Mesendoderm (in vitro differentiated cells): ENCODE measurements around the gene FARP1.

Experiments used
- DNase-seq: peaks from one replicate; pipeline ENCODE4 v3.0.0; 2013
- H2AK5ac ChIP-seq: 2 replicates; pipeline ENCODE4 v1.6.1; 2013; ENCODE audit warnings: low read length, inconsistent platforms
- H2BK120ac ChIP-seq: 2 replicates; pipeline ENCODE4 v1.6.1; 2013; ENCODE audit warnings: low read depth, mild to moderate bottlenecking, low read length, moderate library complexity, mixed read lengths
- H2BK15ac ChIP-seq: replicated peaks from 2 replicates; pipeline ENCODE4 v1.6.1; 2013; ENCODE audit warnings: low read depth, mild to moderate bottlenecking, moderate library complexity
- H2BK5ac ChIP-seq: 2 replicates; pipeline ENCODE4 v1.6.1; 2013; ENCODE audit warnings: low read length, inconsistent platforms
- H3K18ac ChIP-seq: 2 replicates; pipeline ENCODE4 v1.6.1; 2013; ENCODE audit warnings: mild to moderate bottlenecking, low read length, mixed read lengths
- H3K23ac ChIP-seq: one replicate; pipeline ENCODE4 v1.6.1; 2013; ENCODE audit warnings: low read length
- H3K27ac ChIP-seq: 2 replicates; pipeline ENCODE4 v1.5.1; 2013; ENCODE audit warnings: low read depth, mild to moderate bottlenecking, inconsistent platforms, low read length, moderate library complexity
- H3K27me3 ChIP-seq: 2 replicates; pipeline ENCODE4 v1.6.1; 2013; ENCODE audit warnings: low read length, control low read depth, mild to moderate bottlenecking, inconsistent platforms; ENCODE audit not compliant: insufficient read depth, poor library complexity
- H3K36me3 ChIP-seq: 2 replicates; pipeline ENCODE4 v1.6.1; 2013; ENCODE audit warnings: low read length, inconsistent platforms; ENCODE audit not compliant: control insufficient read depth, insufficient read depth
- H3K4ac ChIP-seq: one replicate; pipeline ENCODE4 v1.6.1; 2013; ENCODE audit warnings: low read depth, mild to moderate bottlenecking, low read length, moderate library complexity
- H3K4me1 ChIP-seq: 2 replicates; pipeline ENCODE4 v1.6.1; 2013; ENCODE audit warnings: low read depth, low read length, inconsistent platforms; ENCODE audit not compliant: control insufficient read depth
- H3K4me2 ChIP-seq: 2 replicates; pipeline ENCODE4 v1.6.1; 2013; ENCODE audit warnings: low read length
- H3K4me3 ChIP-seq: 2 replicates; pipeline ENCODE4 v1.5.1; 2013; ENCODE audit warnings: mild to moderate bottlenecking, low read length
- H3K56ac ChIP-seq: one replicate; pipeline ENCODE4 v1.6.1; 2013; ENCODE audit warnings: low read length
- H3K79me1 ChIP-seq: 2 replicates; pipeline ENCODE4 v1.6.1; 2013; ENCODE audit warnings: low read length, inconsistent platforms
- H3K79me2 ChIP-seq: 2 replicates; pipeline ENCODE4 v1.6.1; 2013; ENCODE audit warnings: mild to moderate bottlenecking, low read length; ENCODE audit not compliant: control insufficient read depth, insufficient read depth
- H3K9ac ChIP-seq: 2 replicates; pipeline ENCODE4 v1.6.1; 2013; ENCODE audit warnings: low read length, inconsistent platforms
- H4K5ac ChIP-seq: one replicate; pipeline ENCODE4 v1.6.1; 2013; ENCODE audit warnings: low read length
- H4K8ac ChIP-seq: one replicate; pipeline ENCODE4 v1.6.1; 2013; ENCODE audit warnings: low read depth, mild to moderate bottlenecking, control low read depth, low read length, moderate library complexity
- WGBS: extraction: QIAGEN DNeasy Blood & Tissue Kit; methylation state at CpG from one replicate; pipeline ENCODE4 v1.1.7; 2013; ENCODE audit warnings: low lambda C conversion rate, missing lambda C conversion rate; ENCODE audit not compliant: insufficient coverage; ENCODE audit errors: extremely low coverage; 5-methylcytosine and 5-hydroxymethylcytosine counted together

FARP1 gene

DNA sequence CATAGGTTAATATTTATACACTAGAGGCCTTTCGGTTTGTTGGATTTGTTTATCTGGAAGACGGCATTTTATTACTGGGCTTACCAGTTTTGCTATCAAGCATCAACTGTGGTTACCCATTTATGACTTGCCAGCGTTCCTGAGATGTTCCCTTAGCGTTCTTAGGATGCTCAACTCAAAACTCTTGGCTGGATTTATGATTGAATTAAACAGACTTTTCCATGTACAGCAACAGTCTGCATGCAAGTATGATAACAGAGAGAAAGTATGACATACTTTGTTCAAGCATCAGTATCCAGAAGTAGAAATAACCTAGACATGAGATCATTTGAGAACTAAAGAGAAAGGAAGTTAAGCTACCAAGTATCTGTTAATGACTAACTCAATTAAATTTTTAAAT, 64.1 kb downstream of the FARP1 start:
- WGBS = no CpG with 5 or more reads among the region's 4 CpGs
- no peak overlapping the region for H2BK15ac ChIP-seq

DNA sequence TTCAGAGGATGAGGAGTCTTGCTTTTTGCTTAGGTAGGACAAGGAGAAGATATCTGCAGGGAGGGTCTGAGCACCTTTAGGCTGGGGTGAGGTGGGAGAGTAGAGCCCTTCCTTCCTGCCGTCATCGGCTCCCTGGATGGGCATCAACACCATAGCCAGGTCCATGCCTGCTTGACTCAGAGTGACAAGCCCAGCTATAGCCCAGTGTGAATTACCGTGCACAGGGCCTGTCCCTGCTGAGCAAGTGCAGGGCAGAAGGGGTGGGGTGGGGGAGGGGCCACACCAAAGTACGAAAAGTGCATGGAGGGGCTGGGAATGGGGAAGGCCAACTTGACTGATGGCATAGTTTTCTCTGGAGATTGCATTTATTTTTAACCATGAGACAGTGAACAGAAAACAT, 64.5 kb downstream of the FARP1 start:
- no peaks in the 10 kb centered on the region for H3K27me3 ChIP-seq
- H2BK15ac ChIP-seq = no peak overlapping the region
- no CpG with 5 or more reads among the region's 4 CpGs for WGBS
- H2BK5ac ChIP-seq = no peak overlapping the region
- H3K9ac ChIP-seq = no peak overlapping the region
- H3K18ac ChIP-seq = no peak overlapping the region
- H3K4me1 ChIP-seq = no peaks in the 10 kb centered on the region
- no peak overlapping the region for H3K56ac ChIP-seq
- no peak overlapping the region for H4K8ac ChIP-seq
- no peak overlapping the region for H4K5ac ChIP-seq
- no peaks in the 10 kb centered on the region for H3K36me3 ChIP-seq
- H3K4ac ChIP-seq = no peak overlapping the region
- H3K79me2 ChIP-seq = peaks cover 28% of the 10 kb centered on the region
- DNase-seq = no peak
- H3K27ac ChIP-seq = no peak overlapping the region
- H2BK120ac ChIP-seq = no peak overlapping the region
- H3K4me2 ChIP-seq = no peak overlapping the region
- no peak overlapping the region for H3K23ac ChIP-seq
- no peak overlapping the region for H2AK5ac ChIP-seq
- no peak overlapping the region for H3K4me3 ChIP-seq
- H3K79me1 ChIP-seq = peaks cover 23% of the 10 kb centered on the region

More for the DNA sequence above, 64.1 kb downstream of the FARP1 start:
- no peak overlapping the region for H4K5ac ChIP-seq
- H3K79me1 ChIP-seq = peaks cover 23% of the 10 kb centered on the region
- H2BK5ac ChIP-seq = no peak overlapping the region
- no peak for DNase-seq
- no peak overlapping the region for H2BK120ac ChIP-seq
- no peak overlapping the region for H3K27ac ChIP-seq
- H3K4ac ChIP-seq = no peak overlapping the region
- H3K4me3 ChIP-seq = no peak overlapping the region
- no peak overlapping the region for H2AK5ac ChIP-seq
- H3K4me2 ChIP-seq = no peak overlapping the region
- H3K4me1 ChIP-seq = no peaks in the 10 kb centered on the region
- H3K27me3 ChIP-seq = no peaks in the 10 kb centered on the region
- no peaks in the 10 kb centered on the region for H3K36me3 ChIP-seq
- no peak overlapping the region for H3K23ac ChIP-seq
- H4K8ac ChIP-seq = no peak overlapping the region
- no peak overlapping the region for H3K18ac ChIP-seq
- peaks cover 28% of the 10 kb centered on the region for H3K79me2 ChIP-seq
- no peak overlapping the region for H3K56ac ChIP-seq
- no peak overlapping the region for H3K9ac ChIP-seq

DNA sequence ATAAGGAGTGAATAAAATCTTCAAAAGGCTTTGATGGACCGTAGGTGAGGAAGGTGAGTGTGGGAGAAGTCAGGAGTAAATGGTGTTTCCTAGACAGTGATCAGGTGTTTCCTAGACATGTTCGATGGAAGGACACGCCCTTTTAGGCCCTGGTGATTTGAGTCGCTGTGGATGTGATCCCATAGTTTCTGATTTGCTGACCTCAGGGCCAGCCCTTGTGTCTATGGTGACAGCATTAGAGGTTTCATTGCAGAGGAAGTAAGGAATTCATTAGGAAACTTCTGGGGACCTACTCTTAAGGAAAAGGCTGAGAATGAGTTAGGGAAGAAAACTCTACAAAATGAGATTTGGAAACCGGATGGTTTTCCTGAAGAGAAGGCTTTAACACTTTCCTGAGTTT, 65.7 kb downstream of the FARP1 start:
- peaks cover 18% of the 10 kb centered on the region for H3K79me1 ChIP-seq
- H3K18ac ChIP-seq = no peak overlapping the region
- no peak overlapping the region for H2AK5ac ChIP-seq
- no peak overlapping the region for H2BK15ac ChIP-seq
- DNase-seq = no peak
- no peaks in the 10 kb centered on the region for H3K36me3 ChIP-seq
- H3K56ac ChIP-seq = no peak overlapping the region
- no peak overlapping the region for H2BK5ac ChIP-seq
- no peak overlapping the region for H4K5ac ChIP-seq
- WGBS = no CpG with 5 or more reads among the region's 5 CpGs
- H4K8ac ChIP-seq = no peak overlapping the region
- H3K9ac ChIP-seq = no peak overlapping the region
- no peak overlapping the region for H3K4ac ChIP-seq
- H3K79me2 ChIP-seq = peaks cover 20% of the 10 kb centered on the region
- no peaks in the 10 kb centered on the region for H3K4me1 ChIP-seq
- no peaks in the 10 kb centered on the region for H3K27me3 ChIP-seq
- H3K4me2 ChIP-seq = no peak overlapping the region
- no peak overlapping the region for H3K23ac ChIP-seq
- H2BK120ac ChIP-seq = no peak overlapping the region
- H3K27ac ChIP-seq = no peak overlapping the region
- H3K4me3 ChIP-seq = no peak overlapping the region

DNA sequence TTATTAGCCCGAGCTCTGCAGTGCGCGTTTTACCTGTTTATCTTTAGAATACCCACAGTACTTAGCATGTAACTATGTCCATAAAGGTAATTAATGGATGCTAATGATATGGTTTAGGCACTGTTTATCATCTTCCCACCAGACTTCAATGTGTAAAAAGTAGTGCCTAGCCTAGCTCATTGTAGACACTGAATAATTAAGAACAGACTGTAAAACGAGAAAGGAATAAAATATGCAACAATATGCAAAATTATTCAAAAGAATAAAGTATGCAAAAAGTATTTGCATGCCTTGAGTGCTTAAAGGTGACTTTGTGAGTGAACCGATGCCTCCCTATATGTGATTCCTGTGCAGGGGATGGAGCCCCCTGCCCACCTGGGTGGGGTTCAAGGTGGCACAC, 69.9 kb downstream of the FARP1 start:
- WGBS = no CpG with 5 or more reads among the region's 5 CpGs
- no peak overlapping the region for H2AK5ac ChIP-seq
- H3K79me2 ChIP-seq = peaks cover 5% of the 10 kb centered on the region

DNA sequence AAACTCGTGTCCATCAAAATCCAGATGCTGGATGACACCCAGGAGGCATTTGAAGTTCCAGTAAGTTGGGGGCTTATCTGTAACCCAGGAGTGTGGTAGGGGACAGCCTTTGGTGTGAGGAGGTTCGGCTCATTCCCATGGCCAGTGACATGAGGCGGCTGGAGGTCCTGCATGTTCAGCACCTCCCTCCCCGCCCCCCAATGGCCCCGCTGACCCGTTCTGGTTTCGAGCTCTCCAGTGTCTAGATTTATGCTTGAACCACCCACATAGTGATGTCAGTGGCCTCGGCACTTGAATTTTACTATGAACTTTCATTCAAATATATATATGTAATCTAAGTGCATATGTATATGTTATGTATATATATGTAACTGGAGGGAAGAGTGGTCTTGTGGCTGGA, 70.5 kb downstream of the FARP1 start:
- H3K79me1 ChIP-seq = peaks cover 16% of the 10 kb centered on the region
- H3K79me2 ChIP-seq = peaks cover 5% of the 10 kb centered on the region
- H2BK5ac ChIP-seq = no peak overlapping the region
- no peak for DNase-seq
- no peaks in the 10 kb centered on the region for H3K27me3 ChIP-seq
- no peak overlapping the region for H2AK5ac ChIP-seq
- no peak overlapping the region for H3K27ac ChIP-seq
- no peak overlapping the region for H3K56ac ChIP-seq
- no peak overlapping the region for H3K9ac ChIP-seq
- H3K23ac ChIP-seq = no peak overlapping the region
- H2BK15ac ChIP-seq = no peak overlapping the region
- no CpG with 5 or more reads among the region's 8 CpGs for WGBS
- no peak overlapping the region for H2BK120ac ChIP-seq
- no peak overlapping the region for H4K8ac ChIP-seq
- no peaks in the 10 kb centered on the region for H3K36me3 ChIP-seq
- H3K4me3 ChIP-seq = no peak overlapping the region
- no peak overlapping the region for H3K18ac ChIP-seq
- H4K5ac ChIP-seq = no peak overlapping the region
- no peak overlapping the region for H3K4ac ChIP-seq
- H3K4me2 ChIP-seq = no peak overlapping the region
- H3K4me1 ChIP-seq = no peaks in the 10 kb centered on the region

More for the DNA sequence above, 69.9 kb downstream of the FARP1 start:
- no peak overlapping the region for H4K8ac ChIP-seq
- no peak overlapping the region for H3K9ac ChIP-seq
- H3K79me1 ChIP-seq = peaks cover 11% of the 10 kb centered on the region
- no peak overlapping the region for H3K4me3 ChIP-seq
- H2BK15ac ChIP-seq = no peak overlapping the region
- no peaks in the 10 kb centered on the region for H3K36me3 ChIP-seq
- no peak overlapping the region for H3K27ac ChIP-seq
- H2BK120ac ChIP-seq = no peak overlapping the region
- no peaks in the 10 kb centered on the region for H3K4me1 ChIP-seq
- no peak overlapping the region for H3K56ac ChIP-seq
- H3K23ac ChIP-seq = no peak overlapping the region
- H2BK5ac ChIP-seq = no peak overlapping the region
- no peak overlapping the region for H3K18ac ChIP-seq
- H3K27me3 ChIP-seq = no peaks in the 10 kb centered on the region
- no peak for DNase-seq
- no peak overlapping the region for H3K4ac ChIP-seq
- H4K5ac ChIP-seq = no peak overlapping the region
- H3K4me2 ChIP-seq = no peak overlapping the region

DNA sequence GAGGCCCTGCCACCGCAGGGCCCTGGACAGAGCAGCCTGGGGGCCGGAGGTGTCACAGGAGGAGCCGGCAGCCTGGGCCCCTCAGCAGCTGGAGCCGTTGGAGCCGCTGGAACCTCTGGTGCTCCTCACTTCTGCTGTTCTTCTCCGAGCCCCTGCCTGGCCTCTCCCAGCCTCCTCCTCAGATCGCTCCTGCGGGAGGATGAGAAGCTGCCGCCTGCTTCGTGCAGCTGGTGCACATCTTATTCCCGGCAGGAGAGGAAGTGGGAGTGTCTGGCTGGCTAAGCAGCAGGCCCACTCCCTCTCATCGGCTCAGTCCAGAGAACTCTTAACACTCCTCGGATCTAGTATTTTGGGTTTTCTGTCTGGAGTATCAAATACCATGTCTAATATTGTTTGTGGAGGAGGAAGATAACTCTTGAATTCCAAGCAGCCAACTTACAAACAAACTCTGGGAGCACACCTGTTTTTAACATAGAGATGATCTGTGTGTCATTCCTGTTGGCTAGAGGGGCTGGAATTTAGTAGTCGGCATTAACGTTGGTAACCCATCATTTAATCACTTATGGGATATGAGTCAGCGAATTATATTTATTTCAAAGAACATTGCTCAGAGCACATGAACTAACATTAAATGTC, 71.2 kb downstream of the FARP1 start:
- Histone ChIP-seq H2BK15ac (no peak overlapping the region), H3K79me2 (peaks cover 3% of the 10 kb centered on the region), H3K56ac (no peak overlapping the region), H2AK5ac (no peak overlapping the region), H3K9ac (no peak overlapping the region), H2BK120ac (no peak overlapping the region), H4K5ac (no peak overlapping the region), H2BK5ac (no peak overlapping the region), H3K27me3 (no peaks in the 10 kb centered on the region), H3K4me2 (no peak overlapping the region), H3K27ac (no peak overlapping the region), H3K18ac (no peak overlapping the region), H4K8ac (no peak overlapping the region), H3K23ac (no peak overlapping the region), H3K79me1 (peaks cover 15% of the 10 kb centered on the region), H3K4me3 (no peak overlapping the region), H3K36me3 (no peaks in the 10 kb centered on the region), H3K4me1 (no peaks in the 10 kb centered on the region), H3K4ac (no peak overlapping the region)
- no CpG with 5 or more reads among the region's 16 CpGs for WGBS
- DNase-seq = no peak
